CD4-positive, alpha-beta T cell (primary cell): ENCODE data around the gene GUK1. TPM values are rescaled to one million over a fixed set of nuclear protein-coding genes. Genes with fewer than 3 reads are reported as not detected.
A peak's percentile ranks its signal among the peaks of the same experiment; 100 is the strongest.

ENCODE experiments used
- ATAC-seq: fragments of 200-7000 bp; cut with Tn5 transposase; one replicate; pipeline ENCODE4 v1.10.0; 2022; ENCODE audit warnings: mild to moderate bottlenecking; ENCODE audit not compliant: poor library complexity
- CTCF ChIA-PET: fragments of 350-600 bp; sonication (Branson Sonifier 250); formaldehyde crosslinking; loops from one replicate; lab custom pipeline; 2021; ENCODE audit warnings: antibody characterized with exemption, inconsistent platforms; lab: Charles Lee
- POLR2A ChIA-PET: fragments of 350-600 bp; sonication (Branson Sonifier 250); formaldehyde crosslinking; loops from one replicate; lab custom pipeline; 2021; ENCODE audit warnings: antibody characterized with exemption, inconsistent platforms; lab: Charles Lee
- DNase-seq, 14 experiments: peaks; one replicate each; pipeline ENCODE4 v3.0.0-alpha.2; 2013 to 2020; ENCODE audit warnings: mixed read lengths in 2 of 14
- H3K27ac ChIP-seq, 2 donors: one replicate each; pipeline versions ENCODE4 v1.5.1 to v1.7.0; 2013; ENCODE audit warnings: low read length in 2 of 2, low read depth in 1 of 2, mild to moderate bottlenecking in 1 of 2
- H3K27me3 ChIP-seq, 2 experiments: 1 replicate in 1 of 2; 2 replicates in 1 of 2; pipeline versions ENCODE4 v1.6.1 to v1.7.0; 2013; ENCODE audit warnings: low read length in 2 of 2, control low read depth in 1 of 2, mild to moderate bottlenecking in 1 of 2, moderate library complexity in 1 of 2; ENCODE audit not compliant: insufficient read depth in 2 of 2, control insufficient read depth in 1 of 2
- H3K36me3 ChIP-seq: one replicate; pipeline ENCODE4 v1.6.1; 2013; ENCODE audit warnings: low read length, control low read depth; ENCODE audit not compliant: insufficient read depth
- H3K4me1 ChIP-seq: one replicate; pipeline ENCODE4 v1.6.1; 2013; ENCODE audit warnings: low read length, control low read depth; ENCODE audit not compliant: insufficient read depth
- H3K4me3 ChIP-seq: one replicate; pipeline ENCODE4 v1.5.1; 2013; ENCODE audit warnings: mild to moderate bottlenecking, low read length, moderate library complexity
- H3K9me3 ChIP-seq, 2 experiments: 1 replicate in 1 of 2; 2 replicates in 1 of 2; pipeline versions ENCODE4 v1.6.1 to v1.7.0; 2013; ENCODE audit warnings: low read length in 2 of 2, mild to moderate bottlenecking in 2 of 2, control low read depth in 1 of 2, moderate library complexity in 1 of 2; ENCODE audit not compliant: control insufficient read depth in 1 of 2, insufficient read depth in 1 of 2
- H3K27ac Mint-ChIP-seq: one replicate; pipeline ENCODE4 v1.8.0; 2020; ENCODE audit warnings: mixed read lengths
- H3K27me3 Mint-ChIP-seq: one replicate; pipeline ENCODE4 v1.8.0; 2021; ENCODE audit warnings: mixed read lengths
- H3K36me3 Mint-ChIP-seq: one replicate; pipeline ENCODE4 v1.8.0; 2021; ENCODE audit warnings: low read depth, mixed read lengths
- H3K4me1 Mint-ChIP-seq: one replicate; pipeline ENCODE4 v1.8.0; 2021; ENCODE audit warnings: low read depth, mixed read lengths
- H3K4me3 Mint-ChIP-seq: one replicate; pipeline ENCODE4 v1.8.0; 2020; ENCODE audit warnings: mild to moderate bottlenecking, mixed read lengths
- H3K9me3 Mint-ChIP-seq: one replicate; pipeline ENCODE4 v1.8.0; 2020; ENCODE audit warnings: mixed read lengths
- intact Hi-C, 2 experiments: fragments of 100-400 bp; cut with DNase I in 1 of 2; cut with micrococcal nuclease in 1 of 2; formaldehyde crosslinking; loops; one replicate each; pipeline versions ENCODE4 v1.15.1 to v1.9.0; 2023 to 2025; cut with DNase I, micrococcal nuclease
- total RNA-seq, 174 experiments: library from RNA in 2 of 174; stranded (reverse) in 2 of 174; gene quantifications; one replicate each; pipeline ENCODE4 v1.2.3 and lab custom pipeline; 2021 to 2026
- TF ChIP-seq, protein P1 (sequence below): fragments of 200-600 bp; IDR thresholded peaks from one replicate; pipeline ENCODE4 v1.8.0; 2022; ENCODE audit warnings: antibody characterized with exemption, mild to moderate bottlenecking

The GUK1 gene
- total RNA-seq, 2 experiments from 2014 or later: 373 to 378 TPM

DNA sequence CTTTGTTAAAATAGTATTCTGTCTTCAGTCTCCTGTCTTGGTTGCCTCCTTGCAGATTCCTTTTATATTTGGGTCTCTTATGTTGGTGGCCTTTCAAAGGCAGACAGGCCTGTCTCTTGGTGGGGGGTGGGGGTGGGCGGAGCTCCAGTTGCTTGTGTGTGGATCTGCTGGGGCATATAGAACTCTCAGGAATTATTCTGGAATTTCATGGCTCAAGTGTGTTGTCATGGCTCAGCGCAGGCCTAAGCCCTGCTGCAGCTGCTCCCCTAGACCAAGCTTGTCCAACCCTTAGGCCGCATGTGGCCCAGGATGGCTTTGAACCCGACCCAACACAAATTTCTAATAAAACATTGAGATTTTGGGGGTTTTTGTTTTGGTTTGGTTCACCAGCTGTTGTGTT, 44.9 kb upstream of the GUK1 start:
- Mint-ChIP-seq H3K4me3 (peak overlapping the region; percentile 27), H3K4me1 (peaks cover 56% of the 10 kb centered on the region), H3K36me3 (peaks cover 89% of the 10 kb centered on the region), H3K9me3 (peaks cover 5% of the 10 kb centered on the region), H3K27ac (peak overlapping the region; percentile 29), H3K27me3 (no peaks in the 10 kb centered on the region)
- H3K4me1 ChIP-seq: peaks cover 61% of the 10 kb centered on the region
- ATAC-seq (no peak), DNase-seq (peak in 1 of 14 experiments; percentile 5)
- H3K4me3 ChIP-seq: no peak overlapping the region
- H3K36me3 ChIP-seq: peaks cover 73% of the 10 kb centered on the region
- peaks cover 7 to 23% of the 10 kb centered on the region in 2 experiments for H3K9me3 ChIP-seq
- no peaks in the 10 kb centered on the region for H3K27me3 ChIP-seq
- TF ChIP-seq, protein P1, sequence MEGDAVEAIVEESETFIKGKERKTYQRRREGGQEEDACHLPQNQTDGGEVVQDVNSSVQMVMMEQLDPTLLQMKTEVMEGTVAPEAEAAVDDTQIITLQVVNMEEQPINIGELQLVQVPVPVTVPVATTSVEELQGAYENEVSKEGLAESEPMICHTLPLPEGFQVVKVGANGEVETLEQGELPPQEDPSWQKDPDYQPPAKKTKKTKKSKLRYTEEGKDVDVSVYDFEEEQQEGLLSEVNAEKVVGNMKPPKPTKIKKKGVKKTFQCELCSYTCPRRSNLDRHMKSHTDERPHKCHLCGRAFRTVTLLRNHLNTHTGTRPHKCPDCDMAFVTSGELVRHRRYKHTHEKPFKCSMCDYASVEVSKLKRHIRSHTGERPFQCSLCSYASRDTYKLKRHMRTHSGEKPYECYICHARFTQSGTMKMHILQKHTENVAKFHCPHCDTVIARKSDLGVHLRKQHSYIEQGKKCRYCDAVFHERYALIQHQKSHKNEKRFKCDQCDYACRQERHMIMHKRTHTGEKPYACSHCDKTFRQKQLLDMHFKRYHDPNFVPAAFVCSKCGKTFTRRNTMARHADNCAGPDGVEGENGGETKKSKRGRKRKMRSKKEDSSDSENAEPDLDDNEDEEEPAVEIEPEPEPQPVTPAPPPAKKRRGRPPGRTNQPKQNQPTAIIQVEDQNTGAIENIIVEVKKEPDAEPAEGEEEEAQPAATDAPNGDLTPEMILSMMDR: no peak
- POLR2A ChIA-PET: interaction anchor here (0.7 kb wide), 1 partner anchor 12 kb away, joined by 3 read pairs; no protein-coding TSS in a partner anchor
- CTCF ChIA-PET: no interaction called here
- intact Hi-C loops: no loop called here
- no peak overlapping the region for H3K27ac ChIP-seq

DNA sequence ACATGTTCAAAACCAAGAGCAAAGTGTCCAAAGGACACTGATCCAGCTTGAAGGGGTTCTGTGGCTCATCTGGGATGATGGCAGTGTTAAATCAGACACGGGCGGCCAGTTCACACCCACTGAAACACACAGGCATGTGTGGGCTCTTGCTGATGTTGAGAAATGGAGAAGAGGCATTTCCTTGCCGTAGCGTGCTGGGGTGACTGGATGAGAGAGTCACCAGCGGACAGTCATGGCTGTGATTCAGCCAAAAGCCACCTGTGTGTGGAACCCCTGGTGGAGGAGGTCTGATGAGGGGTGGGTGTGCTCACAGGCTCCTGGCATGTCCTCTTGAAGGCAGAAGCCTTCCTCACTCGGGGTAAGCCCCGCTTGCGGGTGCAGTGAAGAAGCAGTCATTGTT, 44.1 kb upstream of the GUK1 start:
- DNase-seq: peak in 1 of 14 experiments; percentile 27
- no peak overlapping the region for H3K27ac ChIP-seq
- TF ChIP-seq, protein P1: no peak
- H3K27ac Mint-ChIP-seq: peak overlapping the region; percentile 29
- peaks cover 76% of the 10 kb centered on the region for H3K36me3 ChIP-seq
- H3K4me1 ChIP-seq: peaks cover 57% of the 10 kb centered on the region
- ChIA-PET CTCF (no interaction called here), POLR2A (no interaction called here)
- H3K9me3 ChIP-seq: peaks cover 7 to 23% of the 10 kb centered on the region in 2 experiments
- H3K9me3 Mint-ChIP-seq: peaks cover 5% of the 10 kb centered on the region
- H3K27me3 ChIP-seq: no peaks in the 10 kb centered on the region
- no peak for ATAC-seq
- no peaks in the 10 kb centered on the region for H3K27me3 Mint-ChIP-seq
- H3K4me1 Mint-ChIP-seq: peaks cover 50% of the 10 kb centered on the region
- no peak overlapping the region for H3K4me3 ChIP-seq
- peaks cover 92% of the 10 kb centered on the region for H3K36me3 Mint-ChIP-seq
- intact Hi-C loops: no loop called here
- peak overlapping the region; percentile 31 for H3K4me3 Mint-ChIP-seq

DNA sequence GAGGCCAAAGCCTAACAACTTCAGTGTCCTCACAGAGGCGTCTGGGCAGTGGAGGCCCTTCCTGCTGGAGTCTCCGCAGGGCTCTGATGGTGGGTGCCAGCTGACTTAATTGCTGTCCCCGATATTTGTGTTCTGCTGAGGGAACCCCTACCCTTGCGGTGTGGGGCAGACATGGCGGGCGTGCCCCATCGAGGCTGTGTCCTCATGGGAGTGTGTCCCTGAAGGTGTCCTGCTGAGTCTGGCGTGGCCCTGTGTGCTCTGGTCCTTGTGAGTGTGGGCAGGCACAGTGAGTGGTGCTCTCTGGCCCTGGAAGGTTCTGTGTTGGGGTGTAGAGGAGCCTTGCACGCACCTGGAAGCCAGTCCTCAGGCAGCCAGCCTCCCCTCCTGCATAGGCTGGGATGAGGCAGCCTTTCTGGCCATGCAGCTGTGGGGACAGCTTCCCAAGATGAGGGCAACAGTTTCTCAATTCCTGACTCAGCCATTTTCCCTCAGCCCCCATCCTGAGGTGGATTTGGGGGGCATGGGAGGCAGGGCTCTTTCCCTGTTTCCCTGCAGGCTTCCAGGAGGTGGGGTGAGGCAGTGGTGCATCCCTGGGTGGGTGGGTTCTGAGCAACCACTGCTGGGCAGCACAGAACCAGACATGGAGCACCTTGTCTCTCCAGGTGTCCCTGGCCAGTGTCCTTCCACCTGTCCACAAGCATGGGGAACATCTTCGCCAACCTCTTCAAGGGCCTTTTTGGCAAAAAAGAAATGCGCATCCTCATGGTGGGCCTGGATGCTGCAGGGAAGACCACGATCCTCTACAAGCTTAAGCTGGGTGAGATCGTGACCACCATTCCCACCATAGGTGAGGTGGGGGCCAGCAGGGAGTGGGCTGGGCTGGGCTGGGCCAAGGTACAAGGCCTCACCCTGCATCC, 43.4 kb upstream of the GUK1 start:
- H3K36me3 Mint-ChIP-seq: peaks cover 91% of the 10 kb centered on the region
- Histone ChIP-seq H3K36me3 (peaks cover 79% of the 10 kb centered on the region), H3K9me3 (peaks cover 7 to 23% of the 10 kb centered on the region in 2 experiments), H3K27ac (no peak overlapping the region), H3K4me3 (no peak overlapping the region), H3K4me1 (peaks cover 57% of the 10 kb centered on the region), H3K27me3 (no peaks in the 10 kb centered on the region)
- H3K27me3 Mint-ChIP-seq: no peaks in the 10 kb centered on the region
- intact Hi-C loops: no loop called here
- DNase-seq (peak in 2 of 14 experiments; percentile 2 to 15), ATAC-seq (no peak)
- H3K4me1 Mint-ChIP-seq: peaks cover 50% of the 10 kb centered on the region
- peaks cover 5% of the 10 kb centered on the region for H3K9me3 Mint-ChIP-seq
- CTCF ChIA-PET: no interaction called here
- POLR2A ChIA-PET: interaction anchor here (6.9 kb wide), 1 partner anchor 14 kb away, joined by 44 read pairs; the partner anchor contains the start of gene ARF1
- H3K27ac Mint-ChIP-seq: peak overlapping the region; percentile 59
- TF ChIP-seq, protein P1: no peak
- H3K4me3 Mint-ChIP-seq: no peak overlapping the region
